H9 (cell line): Measurements from ENCODE around the gene HSD11B1L. TPM values are rescaled to one million over a fixed set of nuclear protein-coding genes. Genes with fewer than 3 reads are reported as not detected.

Experiments
- DNase-seq: peaks from one replicate; pipeline ENCODE4 v3.0.0-alpha.2; 2017
- H2AFZ ChIP-seq: one replicate; pipeline ENCODE4 v1.6.1; 2013; ENCODE audit warnings: mild to moderate bottlenecking, low read length, control low read depth, moderate library complexity
- H2AK5ac ChIP-seq: 2 replicates; pipeline ENCODE4 v1.6.1; 2013; ENCODE audit warnings: low read length, control low read depth, mixed read lengths; ENCODE audit not compliant: insufficient read length
- H2BK120ac ChIP-seq: one replicate; pipeline ENCODE4 v1.6.1; 2013; ENCODE audit warnings: low read depth, mild to moderate bottlenecking, low read length, control low read depth, inconsistent platforms; ENCODE audit not compliant: poor library complexity, severe bottlenecking
- H2BK12ac ChIP-seq: 2 replicates; pipeline ENCODE4 v1.6.1; 2013; ENCODE audit warnings: low read length, control low read depth, mixed read lengths, low read depth; ENCODE audit not compliant: insufficient read length
- H2BK15ac ChIP-seq: 2 replicates; pipeline ENCODE4 v1.6.1; 2013; ENCODE audit warnings: low read depth, low read length, control low read depth
- H2BK20ac ChIP-seq: one replicate; pipeline ENCODE4 v1.6.1; 2013; ENCODE audit warnings: low read depth, mild to moderate bottlenecking, low read length, control low read depth, inconsistent platforms; ENCODE audit not compliant: poor library complexity, severe bottlenecking
- H2BK5ac ChIP-seq: 2 replicates; pipeline ENCODE4 v1.6.1; 2013; ENCODE audit warnings: low read length, control low read depth, mixed read lengths; ENCODE audit not compliant: insufficient read length
- H3K14ac ChIP-seq: 2 replicates; pipeline ENCODE4 v1.6.1; 2013; ENCODE audit warnings: low read length, control low read depth; ENCODE audit not compliant: insufficient read depth
- H3K18ac ChIP-seq: 2 replicates; pipeline ENCODE4 v1.6.1; 2013; ENCODE audit warnings: low read depth, mild to moderate bottlenecking, mixed read lengths, low read length, control low read depth; ENCODE audit not compliant: insufficient read length
- H3K23ac ChIP-seq: 2 replicates; pipeline ENCODE4 v1.6.1; 2013; ENCODE audit warnings: low read length, control low read depth, mixed read lengths, low read depth; ENCODE audit not compliant: insufficient read length
- H3K23me2 ChIP-seq: 2 replicates; pipeline ENCODE4 v1.6.1; 2013; ENCODE audit warnings: low read depth, mild to moderate bottlenecking, mixed read lengths, low read length, control low read depth; ENCODE audit not compliant: insufficient read length, poor library complexity, severe bottlenecking
- H3K27ac ChIP-seq: 2 replicates; pipeline ENCODE4 v1.5.1; 2013; ENCODE audit warnings: low read length, control low read depth, mixed read lengths, low read depth; ENCODE audit not compliant: insufficient read length
- H3K27me3 ChIP-seq: 2 replicates; pipeline ENCODE4 v1.6.1; 2013; ENCODE audit warnings: low read length, control low read depth, inconsistent platforms; ENCODE audit not compliant: insufficient read depth
- H3K4ac ChIP-seq: 2 replicates; pipeline ENCODE4 v1.6.1; 2013; ENCODE audit warnings: low read depth, mild to moderate bottlenecking, control low read depth, inconsistent platforms, low read length, moderate library complexity
- H3K4me1 ChIP-seq: 2 replicates; pipeline ENCODE4 v1.6.1; 2013; ENCODE audit warnings: low read length, control low read depth, inconsistent platforms; ENCODE audit not compliant: insufficient read depth
- H3K4me2 ChIP-seq: 2 replicates; pipeline ENCODE4 v1.6.1; 2013; ENCODE audit warnings: low read length, control low read depth, mixed read lengths; ENCODE audit not compliant: insufficient read length, insufficient read depth
- H3K56ac ChIP-seq: 2 replicates; pipeline ENCODE4 v1.6.1; 2013; ENCODE audit warnings: low read depth, mild to moderate bottlenecking, mixed read lengths, low read length, control low read depth; ENCODE audit not compliant: insufficient read length
- H3K79me1 ChIP-seq: 2 replicates; pipeline ENCODE4 v1.6.1; 2013; ENCODE audit warnings: low read depth, mild to moderate bottlenecking, moderate library complexity, low read length, control low read depth, inconsistent platforms; ENCODE audit not compliant: insufficient read depth, poor library complexity, severe bottlenecking
- H3K79me2 ChIP-seq: 2 replicates; pipeline ENCODE4 v1.6.1; 2013; ENCODE audit warnings: low read length, control low read depth, inconsistent platforms; ENCODE audit not compliant: insufficient read depth
- H3K9ac ChIP-seq: 2 replicates; pipeline ENCODE4 v1.6.1; 2013; ENCODE audit warnings: low read length, control low read depth, mixed read lengths; ENCODE audit not compliant: insufficient read length; ENCODE audit errors: extremely low read depth
- H3K9me3 ChIP-seq: one replicate; pipeline ENCODE4 v1.6.1; 2013; ENCODE audit warnings: low read depth, low read length, inconsistent platforms; ENCODE audit not compliant: control insufficient read depth
- H3T11ph ChIP-seq: one replicate; pipeline ENCODE4 v1.6.1; 2013; ENCODE audit warnings: mild to moderate bottlenecking, low read length, control low read depth, inconsistent platforms
- H4K20me1 ChIP-seq: one replicate; pipeline ENCODE4 v1.6.1; 2013; ENCODE audit not compliant: control insufficient read depth, insufficient read length, insufficient read depth
- H4K5ac ChIP-seq: 2 replicates; pipeline ENCODE4 v1.6.1; 2013; ENCODE audit warnings: low read depth, mild to moderate bottlenecking, mixed read lengths, low read length, control low read depth; ENCODE audit not compliant: insufficient read length
- H4K8ac ChIP-seq: replicated peaks from 2 replicates; pipeline ENCODE4 v1.6.1; 2013; ENCODE audit warnings: low read length, control low read depth, mixed read lengths, low read depth; ENCODE audit not compliant: insufficient read length
- H4K91ac ChIP-seq: 2 replicates; pipeline ENCODE4 v1.6.1; 2013; ENCODE audit warnings: low read depth, mild to moderate bottlenecking, moderate library complexity, mixed read lengths, low read length, control low read depth; ENCODE audit not compliant: insufficient read length
- H3K27ac Mint-ChIP-seq, 3 experiments: 2 replicates in 2 of 3; 3 replicates in 1 of 3; pipeline ENCODE4 v1.8.0; 2020 to 2021; ENCODE audit warnings: mixed read lengths in 3 of 3, mild to moderate bottlenecking in 1 of 3, moderate library complexity in 1 of 3
- H3K27me3 Mint-ChIP-seq: 2 replicates; pipeline ENCODE4 v1.8.0; 2021; ENCODE audit warnings: low read depth, mild to moderate bottlenecking, moderate library complexity, mixed read lengths
- H3K36me3 Mint-ChIP-seq, 3 experiments: 2 replicates in 2 of 3; 3 replicates in 1 of 3; pipeline ENCODE4 v1.8.0; 2020 to 2021; ENCODE audit warnings: low read depth in 3 of 3, mixed read lengths in 3 of 3; ENCODE audit not compliant: insufficient read depth in 1 of 3
- H3K4me1 Mint-ChIP-seq, 2 experiments: 2 replicates each; pipeline ENCODE4 v1.8.0; 2020; ENCODE audit warnings: mixed read lengths in 2 of 2
- H3K4me3 Mint-ChIP-seq, 2 experiments: 2 replicates in 1 of 2; 3 replicates in 1 of 2; pipeline ENCODE4 v1.8.0; 2020 to 2021; ENCODE audit warnings: mild to moderate bottlenecking in 2 of 2, mixed read lengths in 2 of 2, moderate library complexity in 1 of 2
- H3K9me3 Mint-ChIP-seq, 2 experiments: 2 replicates in 1 of 2; 3 replicates in 1 of 2; pipeline ENCODE4 v1.8.0; 2020; ENCODE audit warnings: mild to moderate bottlenecking in 2 of 2, mixed read lengths in 2 of 2, moderate library complexity in 1 of 2
- WGBS: extraction: QIAGEN DNeasy Blood & Tissue Kit; methylation state at CpG from one replicate; pipeline ENCODE4 v1.1.7; 2013; ENCODE audit warnings: missing lambda C conversion rate, low lambda C conversion rate, mixed read lengths; ENCODE audit not compliant: insufficient read length; ENCODE audit errors: extremely low coverage; 5-methylcytosine and 5-hydroxymethylcytosine counted together
- total RNA-seq: library from RNA; stranded (reverse); gene quantifications from 2 replicates; pipeline ENCODE4 v1.2.1, GENCODE V29; 2021
- TF ChIP-seq, protein P1 (sequence below): fragments of 200-600 bp; sonication (generic); conservative IDR thresholded peaks from 3 replicates; pipeline ENCODE4 v1.8.0; 2021; ENCODE audit warnings: antibody characterized with exemption, mild to moderate bottlenecking

Gene HSD11B1L
- total RNA-seq, 1 experiment from 2014 or later: 9.3 TPM

DNA sequence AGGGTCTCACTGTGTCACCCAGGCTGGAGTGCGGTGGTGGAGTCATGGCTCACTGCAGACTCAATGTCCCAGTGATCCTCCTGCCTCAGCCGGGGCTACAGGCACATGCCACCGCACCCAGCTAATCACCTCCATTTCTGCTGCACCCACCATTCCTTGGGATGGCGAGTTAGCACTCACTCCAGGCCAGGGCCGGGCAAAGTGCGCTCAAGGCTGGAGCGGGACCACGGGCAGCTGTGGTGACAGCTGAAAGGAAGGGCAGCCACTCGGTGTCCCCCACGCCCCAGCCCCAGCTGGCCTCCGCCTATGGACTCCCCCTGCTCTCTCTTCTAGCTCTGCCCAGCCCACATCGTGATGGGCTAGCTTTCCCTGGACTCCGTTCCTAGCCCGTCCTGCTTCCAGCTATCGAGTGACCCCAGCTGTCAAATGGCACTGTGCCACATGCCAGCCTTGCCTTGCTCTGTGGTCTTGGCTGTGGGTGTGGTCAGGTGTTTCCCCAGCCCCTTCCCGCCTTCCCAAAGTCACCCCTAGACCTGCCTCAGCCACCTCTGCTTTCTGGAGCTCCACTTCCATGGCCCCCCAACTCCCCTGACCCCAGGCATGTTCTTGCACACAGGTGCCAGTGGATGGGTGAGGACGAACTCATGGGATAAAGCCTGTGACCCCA lies 4.6 kb upstream of the HSD11B1L start:
- TF ChIP-seq, protein P1, sequence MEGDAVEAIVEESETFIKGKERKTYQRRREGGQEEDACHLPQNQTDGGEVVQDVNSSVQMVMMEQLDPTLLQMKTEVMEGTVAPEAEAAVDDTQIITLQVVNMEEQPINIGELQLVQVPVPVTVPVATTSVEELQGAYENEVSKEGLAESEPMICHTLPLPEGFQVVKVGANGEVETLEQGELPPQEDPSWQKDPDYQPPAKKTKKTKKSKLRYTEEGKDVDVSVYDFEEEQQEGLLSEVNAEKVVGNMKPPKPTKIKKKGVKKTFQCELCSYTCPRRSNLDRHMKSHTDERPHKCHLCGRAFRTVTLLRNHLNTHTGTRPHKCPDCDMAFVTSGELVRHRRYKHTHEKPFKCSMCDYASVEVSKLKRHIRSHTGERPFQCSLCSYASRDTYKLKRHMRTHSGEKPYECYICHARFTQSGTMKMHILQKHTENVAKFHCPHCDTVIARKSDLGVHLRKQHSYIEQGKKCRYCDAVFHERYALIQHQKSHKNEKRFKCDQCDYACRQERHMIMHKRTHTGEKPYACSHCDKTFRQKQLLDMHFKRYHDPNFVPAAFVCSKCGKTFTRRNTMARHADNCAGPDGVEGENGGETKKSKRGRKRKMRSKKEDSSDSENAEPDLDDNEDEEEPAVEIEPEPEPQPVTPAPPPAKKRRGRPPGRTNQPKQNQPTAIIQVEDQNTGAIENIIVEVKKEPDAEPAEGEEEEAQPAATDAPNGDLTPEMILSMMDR: no peak
- no CpG with 5 or more reads among the region's 17 CpGs for WGBS

More for the DNA sequence above, 4.6 kb upstream of the HSD11B1L start:
- no peak overlapping the region; the same call in 1 of the 2 replicates for H3K14ac ChIP-seq
- H3K79me2 ChIP-seq: no peaks in the 10 kb centered on the region
- no peak overlapping the region for H2AFZ ChIP-seq
- no peak overlapping the region for H2BK120ac ChIP-seq
- H4K91ac ChIP-seq: no peak overlapping the region
- H3K4me1 ChIP-seq: no peaks in the 10 kb centered on the region; the same call in 1 of the 2 replicates
- no peak overlapping the region for H3K4ac ChIP-seq
- Mint-ChIP-seq H3K9me3 (no peaks in the 10 kb centered on the region; a peak in 1 of 5 replicates), H3K4me1 (peaks cover 10 to 18% of the 10 kb centered on the region in 2 experiments), H3K4me3 (no peak overlapping the region), H3K36me3 (peaks cover 6 to 22% (median 9%) of the 10 kb centered on the region in 3 experiments; a peak in 5 of 7 replicates), H3K27ac (peak overlapping the region in 2 of 3 experiments; percentile 78 to 91; a peak in 3 of 7 replicates), H3K27me3 (peaks cover 3% of the 10 kb centered on the region; the same call in 1 of the 2 replicates)
- H3K27me3 ChIP-seq: no peaks in the 10 kb centered on the region
- no peaks in the 10 kb centered on the region for H4K20me1 ChIP-seq
- DNase-seq: no peak
- H3K27ac ChIP-seq: no peak overlapping the region
- no peak overlapping the region for H3K56ac ChIP-seq
- H2BK20ac ChIP-seq: no peak overlapping the region
- no peak overlapping the region for H4K5ac ChIP-seq
- no peaks in the 10 kb centered on the region for H3K79me1 ChIP-seq
- no peak overlapping the region for H3K4me2 ChIP-seq
- H2BK5ac ChIP-seq: no peak overlapping the region
- H2BK12ac ChIP-seq: no peak overlapping the region
- H2BK15ac ChIP-seq: no peak overlapping the region
- no peak overlapping the region for H3T11ph ChIP-seq
- H2AK5ac ChIP-seq: no peak overlapping the region
- no peak overlapping the region for H3K23ac ChIP-seq
- H4K8ac ChIP-seq: no peak overlapping the region
- H3K9me3 ChIP-seq: no peaks in the 10 kb centered on the region
- no peak overlapping the region for H3K18ac ChIP-seq
- H3K23me2 ChIP-seq: peaks cover 8% of the 10 kb centered on the region
- no peak overlapping the region for H3K9ac ChIP-seq
